SKM-1 treated with dmso at 0.1 percent for 144 hours (cell line): ENCODE measurements around the gene SLC30A2.
A peak's percentile ranks its signal among the peaks of the same experiment; 100 is the strongest.

Experiments used
- DNase-seq: peaks from one replicate; lab custom pipeline; 2025; ENCODE audit not compliant: unreplicated experiment; lab: John Stamatoyannopoulos, UW

SLC30A2 gene

GRCh38 chr1:26023826-26024225, 22.1 kb downstream of the SLC30A2 start:
- no peak for DNase-seq

GRCh38 chr1:26023009-26023408, 22.9 kb downstream of the SLC30A2 start:
- no peak for DNase-seq

GRCh38 chr1:26022404-26022779, 23.5 kb downstream of the SLC30A2 start:
- DNase-seq: no peak

- DNase-seq: no peak
Measured at GRCh38 chr1:26021647-26022403, 24.1 kb downstream of the SLC30A2 start, which contains the start of gene EXTL1. Gene EXTL1 (plus strand): TSS chr1:26021775. CDS start chr1:26022647, 872 bp downstream.

DNA sequence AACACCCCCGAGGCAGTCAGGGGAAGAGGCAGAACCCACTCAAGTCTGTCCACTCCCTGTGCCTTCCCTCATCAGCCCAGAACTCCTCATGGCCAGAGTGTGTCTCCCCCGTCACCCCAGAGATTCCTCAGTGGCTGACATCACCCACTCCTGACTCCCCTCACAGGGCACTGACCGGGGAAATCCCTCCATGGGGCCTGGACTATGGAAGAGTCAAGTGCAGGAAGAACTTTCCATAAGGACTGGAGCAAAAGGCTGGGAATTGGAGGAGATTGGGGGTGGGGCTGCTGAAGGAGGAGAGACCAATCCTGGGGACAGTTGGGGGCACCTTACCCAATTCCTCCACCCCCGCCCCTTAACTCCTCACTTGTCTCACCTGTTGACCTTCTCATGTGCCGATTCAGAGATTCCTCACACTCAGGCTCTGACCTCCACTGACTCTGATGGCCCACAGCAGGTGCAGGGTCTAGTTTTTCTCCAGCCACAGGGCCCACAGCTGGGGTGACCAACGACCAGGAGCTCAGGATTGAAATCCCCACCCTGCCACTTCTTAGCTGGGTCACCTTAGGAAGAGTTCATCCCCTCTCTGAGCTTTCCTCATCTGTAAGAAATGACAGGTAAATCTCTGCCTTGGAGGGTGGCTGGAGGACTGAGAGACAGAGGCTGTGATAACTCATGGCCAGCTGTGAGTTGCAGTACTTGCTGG, 24.8 kb downstream of the SLC30A2 start:
- DNase-seq: no peak

DNA sequence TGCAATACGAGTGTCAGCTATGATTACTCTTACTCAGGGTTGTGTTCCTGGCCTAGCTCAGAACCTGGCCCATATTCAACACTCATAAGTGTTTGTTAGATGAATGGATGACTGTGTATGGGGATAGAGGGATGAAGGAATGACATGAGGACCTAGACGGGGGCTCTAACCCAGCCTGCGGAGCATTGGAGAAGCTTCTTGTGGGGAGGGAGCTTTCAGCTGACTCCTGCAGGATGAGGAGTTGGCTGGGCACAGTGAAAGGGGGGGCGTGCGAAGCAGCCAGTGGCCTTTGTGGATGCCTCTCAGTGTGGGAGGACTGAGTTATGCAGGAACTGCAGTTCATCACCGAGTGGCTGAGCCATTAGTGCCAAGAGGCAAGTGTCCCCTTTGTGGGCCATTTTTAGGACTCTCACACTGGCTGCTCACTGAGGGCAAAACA, 25.6 kb downstream of the SLC30A2 start:
- no peak for DNase-seq

GRCh38 chr1:26019641-26020315, 26.1 kb downstream of the SLC30A2 start:
- peak; percentile 26 for DNase-seq

DNA sequence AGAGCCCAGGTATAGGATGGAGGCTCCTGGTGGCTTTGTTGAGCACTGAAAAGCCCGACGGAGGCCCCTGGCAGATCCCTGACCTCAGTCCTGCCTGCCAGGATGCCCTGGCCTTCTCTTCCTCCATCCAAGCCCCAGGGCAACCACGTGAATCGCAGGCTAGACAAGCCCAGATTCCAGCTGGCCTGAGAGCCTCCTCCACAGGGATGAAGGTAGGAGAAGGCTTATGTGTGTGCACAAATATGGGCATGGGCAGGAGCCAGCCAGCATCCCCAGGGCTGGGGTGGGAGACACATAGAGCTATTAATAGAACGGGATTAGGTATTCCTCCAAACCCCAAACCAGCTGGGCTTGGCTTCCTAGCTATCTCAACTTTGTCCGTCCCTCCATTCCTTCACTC, 28.3 kb downstream of the SLC30A2 start:
- no peak for DNase-seq

- peak; percentile 51 for DNase-seq
Measured at GRCh38 chr1:26016953-26017545, 28.9 kb downstream of the SLC30A2 start.

DNA sequence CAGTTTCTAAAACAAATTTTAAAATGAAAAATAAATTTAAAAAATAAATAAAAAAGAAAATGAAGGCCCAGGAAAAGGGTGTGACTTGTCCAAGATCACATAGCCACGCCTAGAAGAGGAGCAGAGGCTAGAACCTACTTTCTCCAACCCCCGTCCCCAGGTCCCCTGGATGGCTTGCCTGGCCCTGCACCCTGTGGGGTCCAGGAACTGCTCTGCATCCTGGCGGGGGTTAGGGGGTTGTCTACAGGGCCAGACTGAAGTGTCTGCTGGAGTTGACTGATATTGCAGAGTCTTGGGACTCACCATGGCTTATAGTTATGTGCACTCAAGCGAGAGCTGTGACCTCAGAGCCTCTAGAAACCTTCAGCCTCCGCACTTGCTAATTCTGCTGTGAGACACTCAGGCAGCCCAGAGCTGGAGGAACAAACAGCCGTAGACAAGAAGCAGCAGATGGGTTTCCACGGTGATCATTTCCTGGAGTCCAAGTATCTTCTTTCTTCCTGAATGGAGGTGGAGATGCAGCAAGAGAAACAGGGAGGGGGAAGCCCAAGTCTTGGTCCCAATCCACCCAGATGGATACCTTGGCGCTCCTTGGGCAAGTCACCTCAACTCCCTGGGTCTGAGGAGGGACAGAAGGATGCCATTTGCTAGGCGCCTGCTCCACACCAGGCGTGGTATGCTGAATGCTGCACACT, 29.5 kb downstream of the SLC30A2 start:
- peak; percentile 71 for DNase-seq

GRCh38 chr1:26015358-26015757, 30.6 kb downstream of the SLC30A2 start:
- DNase-seq: peak; percentile 90

DNA sequence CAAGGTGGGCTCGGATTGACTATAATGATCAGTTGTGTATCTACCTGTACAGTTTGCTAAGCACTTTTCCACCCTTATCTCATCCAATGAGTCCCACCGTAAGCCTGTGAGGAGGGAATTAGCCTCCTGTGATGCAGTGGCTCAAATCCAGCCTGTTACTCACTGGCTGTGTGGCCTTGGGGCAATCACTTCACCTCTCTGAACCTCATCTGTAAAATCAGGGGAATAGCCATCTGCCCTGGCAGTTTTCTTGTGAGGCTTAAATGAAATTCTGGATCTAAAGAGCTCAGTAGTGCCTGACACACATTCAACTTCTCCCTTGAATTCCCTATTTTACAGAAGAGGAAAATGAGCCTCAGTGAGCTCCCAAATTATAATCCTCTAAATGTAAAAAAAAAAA, 31.7 kb downstream of the SLC30A2 start:
- no peak for DNase-seq

- DNase-seq: no peak
Measured at GRCh38 chr1:26012864-26013263, 33.1 kb downstream of the SLC30A2 start.

GRCh38 chr1:26010825-26011224, 35.1 kb downstream of the SLC30A2 start:
- no peak for DNase-seq

- DNase-seq: no peak
Measured at GRCh38 chr1:26009796-26010447, 36.0 kb downstream of the SLC30A2 start.

DNA sequence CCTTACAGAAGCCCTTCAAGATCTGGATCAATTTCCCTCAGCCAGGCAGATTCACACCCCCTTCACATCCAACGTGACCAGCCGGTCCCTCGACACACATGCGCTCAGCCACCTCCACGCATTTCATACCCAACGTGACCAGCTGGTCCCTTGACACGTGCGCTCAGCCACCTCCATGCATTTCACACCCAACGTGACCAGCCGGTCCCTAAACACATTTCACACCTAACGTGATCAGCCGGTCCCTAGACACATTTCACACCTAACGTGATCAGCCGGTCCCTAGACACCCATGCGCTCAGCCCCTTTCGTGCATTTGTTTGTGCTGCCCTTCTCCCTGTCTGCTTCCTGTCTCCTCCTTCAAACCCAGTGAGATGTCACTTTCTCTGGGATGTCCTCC, 39.2 kb downstream of the SLC30A2 start:
- no peak for DNase-seq

DNA sequence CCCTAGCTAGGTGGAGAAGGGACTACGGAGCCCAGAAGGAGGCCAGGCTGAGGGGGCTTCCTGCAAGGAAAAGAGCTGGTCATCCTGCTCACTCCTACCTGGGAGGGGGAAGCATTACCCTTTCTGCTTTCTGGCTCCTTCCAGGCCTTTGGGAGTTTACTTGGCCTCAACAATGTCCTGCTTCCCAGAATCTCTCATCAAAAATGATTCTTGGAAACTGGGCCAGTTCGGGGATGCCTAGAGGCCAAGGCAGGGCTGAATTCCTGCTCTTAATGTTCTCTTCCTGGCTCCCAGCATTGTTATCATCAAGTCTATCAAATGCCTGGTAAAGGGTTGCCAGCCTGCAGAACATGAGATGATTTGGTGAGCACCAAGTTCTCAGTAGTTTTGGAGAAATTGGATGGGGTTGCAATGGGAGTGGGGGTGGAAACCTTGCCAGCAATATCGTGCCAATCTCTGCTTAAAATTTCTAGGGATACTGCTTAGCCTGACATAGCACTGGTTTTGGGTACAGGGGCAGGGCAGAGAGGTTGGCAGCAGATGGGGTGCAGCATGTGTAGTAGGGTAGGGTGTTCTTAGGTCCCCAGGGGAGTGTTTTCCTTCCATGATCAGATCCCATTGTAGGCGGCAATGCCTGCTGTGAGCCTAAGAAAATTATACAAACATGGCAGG, 40.3 kb downstream of the SLC30A2 start:
- no peak for DNase-seq

- DNase-seq: no peak
Measured at GRCh38 chr1:26003756-26004155, 42.2 kb downstream of the SLC30A2 start.

GRCh38 chr1:26003262-26003661, 42.7 kb downstream of the SLC30A2 start:
- DNase-seq: peak; percentile 16
